Measurements from ENCODE around the gene SRPK3.
"Not testable (repeated sequence)": the region's sequence is repeated elsewhere in the genome, so short reads cannot be mapped to it uniquely, and the experiment has no call there.

SRPK3 gene

DNA sequence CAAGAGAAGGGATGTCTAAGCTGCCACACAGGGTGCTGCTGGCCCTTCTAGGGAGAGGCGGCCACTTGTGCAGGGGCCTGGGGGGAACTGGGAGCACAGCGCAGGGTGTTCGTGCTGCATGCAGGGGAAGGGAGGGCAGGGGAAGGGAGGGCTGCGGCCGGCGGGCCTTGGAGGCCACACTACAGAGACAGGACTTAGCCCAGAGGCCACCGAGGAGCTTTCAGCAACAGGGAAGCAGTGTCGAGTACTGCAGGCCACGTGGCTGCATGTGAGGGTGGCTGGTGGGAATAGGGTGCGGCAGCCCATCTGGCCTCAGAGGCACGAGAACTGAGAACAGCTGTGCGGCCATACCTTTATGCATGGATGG is 35.8 kb upstream of the SRPK3 start:
- not testable (repeated sequence) for DNase-seq (ENCODE audit: low read depth in 2 of 2)

DNA sequence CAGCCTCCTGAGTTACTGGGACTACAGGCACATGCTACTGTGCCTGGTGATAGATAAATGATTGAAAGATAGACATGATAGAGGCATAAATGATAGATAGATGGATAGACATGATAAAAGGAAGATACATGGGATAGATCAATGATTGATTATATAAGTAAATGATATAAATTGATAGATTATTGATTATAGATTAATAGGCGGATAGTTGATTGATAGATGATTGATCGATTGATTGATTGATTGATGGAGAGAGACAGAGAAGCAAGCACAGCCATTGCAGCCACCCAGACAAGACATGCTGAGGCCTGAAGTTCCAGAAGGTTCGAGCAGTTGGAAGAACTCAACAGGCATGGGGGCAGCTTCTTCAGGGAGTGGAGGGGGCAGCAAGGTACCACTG is 34.5 kb upstream of the SRPK3 start:
- DNase-seq (ENCODE audit: low read depth in 2 of 2) = no peak

DNA sequence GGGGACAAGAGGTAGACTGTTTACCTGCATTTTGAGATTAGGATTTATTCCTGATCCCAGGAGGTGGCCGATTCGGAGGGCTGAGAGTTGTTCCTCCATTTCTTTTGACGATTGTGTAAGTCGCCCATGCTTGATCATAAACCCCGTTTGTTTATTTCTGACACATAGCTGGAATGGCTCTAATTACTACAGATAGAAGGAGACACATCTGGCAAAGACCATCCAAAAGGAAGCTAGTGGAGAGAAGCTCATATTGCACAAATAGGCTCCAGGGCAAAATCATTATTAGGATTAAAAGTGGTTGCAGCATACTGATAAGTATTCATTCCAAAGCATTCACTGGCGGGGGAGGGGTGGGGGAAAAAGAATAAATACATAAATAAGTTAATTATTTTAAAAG is 33.9 kb upstream of the SRPK3 start:
- not testable (repeated sequence) for DNase-seq (ENCODE audit: low read depth in 2 of 2)

DNA sequence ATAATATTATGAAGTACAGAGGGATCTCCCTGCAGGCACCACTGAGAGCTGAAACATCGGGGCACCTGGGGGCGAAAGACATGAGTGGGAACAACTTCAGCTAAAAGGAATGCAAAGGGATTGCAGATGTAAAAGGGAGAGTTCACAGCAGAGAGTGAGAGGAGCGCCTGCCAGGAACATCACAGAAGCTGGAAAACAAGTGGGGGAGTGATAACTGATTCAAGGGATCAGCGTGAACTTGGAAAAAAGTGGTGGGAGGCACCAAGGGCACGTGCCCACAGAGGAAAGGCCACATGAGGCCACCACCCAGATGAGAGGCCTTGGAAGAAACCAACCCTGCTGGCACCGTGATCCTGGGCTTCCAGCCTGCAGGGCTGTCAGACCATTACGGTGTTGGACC is 31.8 kb upstream of the SRPK3 start:
- not testable (repeated sequence) for DNase-seq (ENCODE audit: low read depth in 2 of 2)

DNA sequence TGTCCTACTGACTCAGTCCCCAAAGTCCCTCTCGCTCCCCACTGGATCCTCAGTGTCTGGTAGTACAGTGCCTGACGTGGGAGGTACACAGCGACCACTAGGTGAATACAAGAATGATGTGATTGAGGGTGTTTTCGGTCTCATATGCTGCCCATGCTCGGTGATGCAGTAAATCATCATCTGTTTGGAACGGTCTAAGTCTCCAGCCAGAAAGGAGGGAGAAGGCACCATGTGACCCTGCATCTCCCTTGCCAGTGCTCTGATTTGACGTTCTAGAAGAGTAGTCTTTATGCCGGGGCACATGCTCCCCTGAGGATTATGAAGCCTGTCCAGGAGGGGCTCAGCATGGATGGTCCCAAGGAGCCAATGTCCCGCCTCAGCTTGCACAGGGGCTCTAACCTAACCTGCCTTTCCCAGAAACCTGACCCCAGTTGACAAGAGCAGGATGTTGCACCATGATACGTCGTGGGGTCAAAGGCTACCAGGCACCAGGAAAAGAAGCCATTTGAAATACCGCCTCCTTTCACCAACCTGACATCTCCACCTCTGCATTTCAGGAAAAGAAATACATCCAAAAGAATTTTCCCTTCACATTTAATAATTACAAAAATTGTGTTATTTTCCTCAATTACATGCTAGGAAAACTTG is 30.6 kb upstream of the SRPK3 start:
- DNase-seq (ENCODE audit: low read depth in 2 of 2) = no peak

DNA sequence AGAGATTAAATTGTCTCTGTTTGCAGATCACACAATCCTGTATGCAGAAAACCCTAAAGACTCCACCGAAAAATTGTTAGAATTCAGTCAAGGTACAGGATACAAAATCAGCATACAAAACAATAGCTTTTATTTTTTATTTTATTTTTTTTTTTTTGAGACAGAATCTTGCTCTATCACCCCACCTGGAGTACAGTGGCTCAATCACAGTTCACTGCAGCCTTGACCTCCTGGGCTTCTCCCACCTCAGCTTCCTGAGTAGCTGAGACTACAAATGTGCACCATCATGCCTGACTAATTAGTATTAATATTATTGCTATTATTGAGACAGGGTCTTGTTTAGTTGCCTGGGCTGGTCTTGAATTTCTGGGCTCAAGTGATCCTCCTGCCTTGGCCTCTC is 25.7 kb upstream of the SRPK3 start:
- no peak for DNase-seq (ENCODE audit: low read depth in 2 of 2)

DNA sequence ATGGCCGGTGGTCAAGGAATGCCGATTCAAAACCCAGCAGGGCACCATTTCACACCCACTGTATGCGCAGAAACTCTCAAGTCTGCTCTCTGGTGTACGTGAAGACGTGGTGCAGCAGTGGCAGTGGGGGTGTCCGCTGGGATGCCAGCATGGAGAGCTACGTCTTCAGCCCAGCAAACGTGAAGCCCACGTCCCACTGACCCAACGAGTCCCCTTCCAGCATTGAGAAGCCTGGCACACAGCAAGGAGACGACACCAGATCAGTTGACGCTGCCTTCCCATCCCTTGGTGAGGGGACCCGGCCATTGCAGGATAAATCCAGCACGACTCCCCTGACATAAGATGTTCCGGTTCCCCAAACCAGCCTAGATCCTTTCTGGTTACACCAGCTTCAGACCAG is 19.0 kb upstream of the SRPK3 start:
- DNase-seq (ENCODE audit: low read depth in 2 of 2) = no peak

DNA sequence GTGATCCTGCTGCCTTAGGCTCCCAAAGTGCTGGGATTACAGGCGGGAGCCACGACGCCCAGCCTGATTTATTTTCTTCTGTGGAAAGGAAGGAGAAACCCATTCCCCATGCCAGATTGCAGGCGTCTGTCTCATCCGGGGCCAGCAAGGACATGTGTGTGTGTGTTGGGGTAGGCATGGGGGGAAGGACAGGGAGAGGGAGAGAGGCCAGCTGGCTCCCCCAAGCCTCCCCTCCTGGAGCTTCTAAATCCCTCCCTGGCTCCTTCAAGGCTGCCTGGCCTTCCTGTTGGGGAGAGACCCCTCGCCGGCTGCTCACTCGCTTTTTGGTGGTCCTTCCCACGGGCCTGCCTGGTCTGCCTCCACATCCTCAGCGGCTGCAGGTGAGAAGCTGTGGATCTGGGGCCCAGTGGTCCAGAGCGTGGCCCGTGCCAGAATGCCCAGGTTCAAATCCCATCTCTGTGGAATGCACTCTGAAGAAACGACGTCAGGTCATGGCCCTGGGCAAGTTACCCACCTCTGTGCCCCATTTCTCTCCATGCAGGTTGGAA is 18.1 kb upstream of the SRPK3 start:
- no peak for DNase-seq (ENCODE audit: low read depth in 2 of 2)

DNA sequence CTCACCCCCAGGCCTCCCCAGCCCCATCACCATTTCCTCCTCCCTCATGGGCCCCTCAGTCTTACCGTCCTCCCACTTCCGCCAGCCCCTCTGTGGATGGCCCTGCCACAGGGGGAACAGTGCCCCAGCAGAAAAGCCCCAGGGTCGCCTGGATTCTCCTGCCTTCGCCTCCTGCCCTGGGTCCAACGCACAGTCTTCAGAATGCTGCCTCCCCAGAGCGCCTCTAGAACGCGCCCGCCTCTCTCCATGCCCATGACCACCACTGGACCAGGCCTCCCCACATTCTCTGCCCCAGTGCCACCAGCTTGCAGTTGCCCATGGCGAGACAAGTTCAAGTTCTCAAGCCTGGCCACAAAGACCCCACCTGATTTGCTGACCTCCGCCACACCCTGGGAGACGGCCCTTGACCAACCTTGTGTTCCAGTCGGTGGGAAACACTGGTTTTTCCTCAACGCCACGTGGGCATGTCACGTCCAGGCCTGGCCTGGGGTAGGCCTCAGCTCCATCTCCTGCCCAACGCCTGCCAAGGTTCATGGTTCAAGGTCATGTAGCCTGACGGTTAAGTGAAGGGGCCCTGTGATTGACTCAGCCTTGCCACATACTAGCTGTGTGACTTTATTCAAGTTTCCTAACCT is 17.4 kb upstream of the SRPK3 start:
- DNase-seq (ENCODE audit: low read depth in 2 of 2) = no peak

DNA sequence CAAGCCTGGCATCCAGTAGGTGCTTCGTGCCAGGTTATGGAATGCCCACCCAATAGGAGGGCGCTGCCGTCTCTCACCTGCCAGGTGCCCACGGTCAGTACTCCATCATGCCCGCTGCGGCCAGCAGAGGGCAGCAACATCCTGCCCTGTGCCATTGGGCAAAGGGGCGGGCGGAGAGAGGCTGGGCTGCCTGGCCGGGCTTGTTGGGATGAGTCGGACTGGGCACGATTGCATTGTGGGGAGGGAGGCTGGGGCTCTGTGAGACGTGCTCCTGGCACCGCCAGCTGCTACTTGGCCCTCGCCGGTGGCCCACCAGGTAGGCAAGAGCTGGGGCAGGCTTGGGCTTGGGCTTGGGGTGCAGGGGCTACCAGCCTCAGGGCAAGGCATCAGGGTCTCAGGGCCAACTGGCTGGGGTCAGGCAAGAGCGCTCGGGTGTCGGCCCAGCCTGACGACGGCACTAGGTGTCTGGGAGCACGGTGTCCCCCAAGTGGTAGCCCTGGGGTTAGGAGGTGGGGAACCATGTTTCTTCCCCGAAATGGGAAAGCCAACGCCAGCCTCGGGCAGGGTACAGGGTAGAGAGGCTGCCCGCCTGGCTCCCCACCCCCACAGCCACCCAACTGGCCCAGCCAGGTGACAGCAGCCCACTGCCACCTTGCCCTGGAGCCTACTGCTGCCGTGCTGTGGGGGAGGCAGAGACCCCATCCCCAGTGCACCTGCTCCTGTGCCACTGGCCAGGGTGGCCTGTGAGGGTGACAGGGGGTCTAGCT is 16.7 kb upstream of the SRPK3 start, which contains the start of gene PLXNB3:
Gene PLXNB3, plus strand, starts transcription at position 261 of the 767 bp plus-strand sequence. CDS start 1,287 bp downstream, outside the sequence.
- peak; percentile 68 to 70 for DNase-seq (ENCODE audit: low read depth in 2 of 2)

DNA sequence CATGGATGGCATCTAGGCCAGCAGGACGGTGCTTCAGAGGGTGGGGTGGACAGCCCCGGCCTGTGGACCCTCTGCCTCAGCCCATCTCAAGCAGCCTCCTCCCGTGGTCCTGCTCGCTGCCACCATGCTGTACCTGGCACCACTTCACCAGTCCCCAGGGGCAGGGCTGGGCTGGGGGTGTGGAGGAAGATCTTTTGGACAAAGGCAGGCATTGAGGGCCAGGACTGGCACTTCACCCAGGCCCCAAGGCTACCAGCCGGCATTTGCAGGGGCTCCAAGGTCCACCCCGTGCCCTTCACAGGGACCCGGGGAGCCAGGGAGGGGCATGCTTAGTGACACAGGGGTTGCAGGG is 16.1 kb upstream of the SRPK3 start:
- DNase-seq (ENCODE audit: low read depth in 2 of 2) = no peak

DNA sequence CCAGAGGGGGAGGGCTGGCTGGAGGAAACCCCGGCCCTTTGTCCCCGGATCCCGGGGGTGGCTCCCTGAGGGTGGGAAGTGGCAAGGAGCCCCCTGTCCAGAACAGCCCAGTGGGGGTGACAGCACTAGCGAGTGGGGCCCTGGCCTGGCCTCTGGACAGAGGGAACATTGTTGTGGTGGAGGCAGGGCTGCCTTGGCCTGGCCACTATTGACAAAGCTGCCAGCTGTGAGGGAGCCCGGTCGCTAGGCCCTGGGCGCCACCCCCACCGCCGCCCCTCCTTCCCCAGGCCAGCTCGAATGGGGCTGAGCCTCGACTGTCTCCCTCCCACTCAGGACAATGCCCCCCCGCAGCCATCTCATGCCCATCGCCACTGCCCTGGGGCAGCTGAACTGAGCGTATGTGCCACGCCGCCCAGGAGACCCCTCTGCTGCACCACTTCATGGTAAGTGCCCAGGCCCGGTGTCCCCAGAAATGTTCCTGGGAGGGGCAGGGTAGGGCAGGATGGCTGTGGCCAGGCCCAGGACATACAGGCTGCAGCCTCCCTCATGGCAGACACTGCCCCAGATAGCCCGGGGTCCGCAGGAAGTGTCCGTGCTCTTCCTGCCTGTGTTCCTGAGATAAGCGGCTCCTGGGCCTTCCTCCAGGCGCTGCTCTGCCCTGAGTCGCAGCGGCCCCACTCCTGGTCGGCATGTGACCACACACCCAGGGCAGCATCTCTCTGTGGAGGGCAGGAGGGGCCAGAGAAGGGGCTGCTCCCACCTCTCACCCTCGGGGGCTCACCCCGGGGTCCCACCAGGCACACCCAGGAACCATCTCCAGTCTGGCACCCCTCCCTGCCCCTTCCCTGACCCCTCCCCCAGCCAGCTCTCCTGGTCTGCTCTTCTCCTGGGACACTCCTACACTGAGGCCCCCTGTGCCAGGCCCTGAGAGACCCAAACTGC is 15.4 kb upstream of the SRPK3 start:
- DNase-seq (ENCODE audit: low read depth in 2 of 2) = no peak

DNA sequence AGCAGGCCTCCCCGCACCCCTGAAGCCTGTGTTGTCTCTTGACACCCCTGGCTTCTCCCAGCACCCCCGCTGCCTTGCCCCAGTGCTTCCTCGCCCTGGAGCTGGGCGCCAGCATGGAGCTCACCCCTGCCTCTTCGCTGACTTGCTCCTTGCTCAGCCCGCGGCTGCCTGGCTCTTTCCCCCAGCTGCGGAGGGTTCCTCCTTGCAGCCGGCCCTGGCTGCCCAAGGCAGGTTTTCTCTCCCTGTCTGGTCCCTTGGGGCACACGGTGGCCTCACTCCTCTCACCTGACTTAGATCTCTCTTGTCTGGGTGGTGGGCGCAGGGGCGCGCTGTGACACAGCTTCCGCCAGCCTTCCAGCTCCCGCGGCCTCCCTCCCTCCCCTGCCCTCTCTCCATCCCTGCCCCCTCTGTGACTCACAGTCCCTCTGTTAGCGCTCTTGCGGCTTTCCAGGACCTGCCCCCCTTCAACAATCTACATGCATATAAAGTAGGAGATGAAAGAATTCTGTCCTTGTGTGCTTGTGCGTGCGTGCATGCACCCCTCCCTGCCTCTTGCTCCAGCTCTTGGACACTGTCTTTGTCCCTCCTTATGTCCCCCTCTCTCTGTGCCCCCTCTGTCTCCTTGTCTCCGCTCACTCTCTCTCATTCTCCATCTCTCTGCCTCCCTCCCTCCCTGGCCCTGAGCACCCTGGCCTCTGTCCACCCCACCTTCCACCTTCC is 14.6 kb upstream of the SRPK3 start:
- peak in 1 of 2 donors; percentile 14 for DNase-seq (ENCODE audit: low read depth in 2 of 2)

DNA sequence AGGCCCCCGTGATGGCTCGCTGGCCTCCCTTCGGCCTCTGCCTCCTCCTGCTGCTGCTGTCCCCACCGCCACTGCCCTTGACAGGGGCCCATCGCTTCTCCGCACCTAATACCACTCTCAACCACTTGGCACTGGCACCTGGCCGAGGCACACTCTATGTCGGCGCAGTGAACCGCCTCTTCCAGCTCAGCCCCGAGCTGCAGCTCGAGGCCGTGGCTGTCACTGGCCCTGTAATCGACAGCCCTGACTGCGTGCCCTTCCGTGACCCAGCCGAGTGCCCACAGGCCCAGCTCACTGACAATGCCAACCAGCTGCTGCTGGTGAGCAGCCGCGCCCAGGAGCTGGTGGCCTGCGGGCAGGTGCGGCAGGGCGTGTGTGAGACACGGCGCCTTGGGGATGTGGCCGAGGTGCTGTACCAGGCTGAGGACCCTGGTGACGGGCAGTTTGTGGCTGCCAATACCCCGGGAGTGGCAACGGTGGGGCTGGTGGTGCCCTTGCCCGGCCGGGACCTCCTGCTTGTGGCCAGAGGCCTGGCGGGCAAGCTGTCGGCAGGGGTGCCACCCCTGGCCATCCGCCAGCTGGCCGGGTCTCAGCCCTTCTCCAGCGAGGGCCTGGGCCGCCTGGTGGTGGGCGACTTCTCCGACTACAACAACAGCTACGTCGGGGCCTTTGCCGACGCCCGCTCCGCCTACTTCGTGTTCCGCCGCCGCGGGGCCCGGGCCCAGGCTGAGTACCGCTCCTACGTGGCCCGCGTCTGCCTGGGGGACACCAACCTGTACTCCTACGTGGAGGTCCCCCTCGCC is 13.8 kb upstream of the SRPK3 start:
- no peak for DNase-seq (ENCODE audit: low read depth in 2 of 2)

DNA sequence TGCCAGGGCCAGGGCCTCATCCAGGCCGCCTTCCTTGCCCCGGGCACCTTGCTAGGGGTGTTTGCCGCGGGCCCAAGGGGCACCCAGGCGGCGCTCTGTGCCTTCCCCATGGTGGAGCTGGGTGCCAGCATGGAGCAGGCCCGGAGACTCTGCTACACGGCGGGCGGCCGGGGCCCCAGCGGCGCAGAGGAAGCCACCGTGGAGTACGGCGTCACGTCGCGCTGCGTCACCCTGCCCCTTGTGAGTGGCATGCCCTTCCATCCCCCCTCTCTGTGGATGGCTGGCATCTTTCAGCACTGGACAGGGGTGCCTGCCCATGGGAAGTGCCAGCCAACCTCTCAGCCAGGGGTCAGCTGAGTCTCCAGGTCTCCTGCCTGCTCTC is 13.2 kb upstream of the SRPK3 start:
- no peak for DNase-seq (ENCODE audit: low read depth in 2 of 2)

DNA sequence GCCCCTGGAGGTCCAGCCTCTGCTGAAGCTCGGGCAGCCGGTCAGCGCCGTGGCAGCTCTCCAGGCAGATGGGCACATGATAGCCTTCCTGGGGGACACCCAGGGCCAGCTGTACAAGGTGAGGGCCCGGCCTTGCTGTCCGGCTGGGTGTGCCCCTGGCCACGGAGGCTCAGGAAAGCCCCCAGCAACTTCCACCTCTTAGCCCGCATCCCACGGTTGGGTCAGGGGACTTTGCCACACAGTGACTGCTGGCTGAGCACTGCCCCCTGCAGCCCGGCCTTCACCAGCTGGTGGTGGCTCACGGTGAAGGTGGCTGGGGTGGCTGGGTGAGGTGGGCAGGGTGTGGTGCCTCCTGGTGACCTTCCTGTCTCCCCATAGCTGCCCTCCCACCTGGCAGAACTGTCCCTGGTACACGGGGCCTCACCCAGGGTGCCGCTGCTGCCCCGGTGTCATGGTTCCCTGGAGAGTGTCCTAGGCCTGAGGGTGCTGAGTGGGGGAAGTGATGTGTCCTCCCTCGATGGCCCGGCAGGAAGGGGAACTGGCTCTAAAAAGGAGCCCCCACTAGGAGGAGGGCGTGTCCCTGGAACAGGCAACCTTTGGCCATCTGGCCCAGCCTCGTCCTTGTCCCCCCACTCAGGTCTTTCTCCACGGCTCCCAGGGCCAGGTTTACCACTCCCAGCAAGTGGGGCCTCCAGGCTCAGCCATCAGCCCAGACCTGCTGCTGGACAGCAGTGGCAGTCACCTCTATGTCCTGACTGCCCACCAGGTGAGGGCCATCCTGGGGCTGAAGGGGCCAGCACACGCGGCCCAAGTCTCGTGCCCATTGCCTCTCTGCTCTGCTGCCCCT is 12.3 kb upstream of the SRPK3 start:
- no peak for DNase-seq (ENCODE audit: low read depth in 2 of 2)

DNA sequence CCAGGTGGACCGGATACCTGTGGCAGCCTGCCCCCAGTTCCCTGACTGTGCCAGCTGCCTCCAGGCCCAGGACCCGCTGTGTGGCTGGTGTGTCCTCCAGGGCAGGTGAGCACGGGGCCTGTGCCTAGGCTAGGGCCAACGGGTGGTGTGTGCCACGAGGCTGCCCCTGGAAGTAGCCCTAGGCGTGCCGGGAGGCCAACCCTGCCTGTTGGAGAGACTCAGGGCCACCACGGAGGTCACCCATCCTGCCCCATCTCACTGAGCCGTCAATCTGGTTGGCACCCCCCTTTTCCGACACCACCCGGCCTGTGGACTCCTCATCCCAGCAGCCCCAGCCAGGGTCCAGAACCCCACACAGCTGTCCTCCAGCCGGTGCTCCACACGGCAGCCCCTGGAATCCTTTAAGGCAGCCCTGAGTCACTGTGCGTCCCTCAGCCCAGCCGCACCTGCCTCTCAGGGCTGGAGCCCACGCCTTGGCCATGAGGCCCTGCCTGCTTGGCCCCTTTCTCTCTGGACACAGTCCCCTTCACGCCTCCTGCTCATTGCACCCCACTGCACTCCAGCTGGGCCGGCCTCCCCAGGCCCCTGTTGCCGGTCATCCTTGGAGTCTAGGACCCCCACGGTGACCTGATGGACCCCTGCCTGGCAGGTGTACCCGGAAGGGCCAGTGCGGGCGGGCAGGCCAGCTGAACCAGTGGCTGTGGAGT is 11.5 kb upstream of the SRPK3 start:
- no peak for DNase-seq (ENCODE audit: low read depth in 2 of 2)

DNA sequence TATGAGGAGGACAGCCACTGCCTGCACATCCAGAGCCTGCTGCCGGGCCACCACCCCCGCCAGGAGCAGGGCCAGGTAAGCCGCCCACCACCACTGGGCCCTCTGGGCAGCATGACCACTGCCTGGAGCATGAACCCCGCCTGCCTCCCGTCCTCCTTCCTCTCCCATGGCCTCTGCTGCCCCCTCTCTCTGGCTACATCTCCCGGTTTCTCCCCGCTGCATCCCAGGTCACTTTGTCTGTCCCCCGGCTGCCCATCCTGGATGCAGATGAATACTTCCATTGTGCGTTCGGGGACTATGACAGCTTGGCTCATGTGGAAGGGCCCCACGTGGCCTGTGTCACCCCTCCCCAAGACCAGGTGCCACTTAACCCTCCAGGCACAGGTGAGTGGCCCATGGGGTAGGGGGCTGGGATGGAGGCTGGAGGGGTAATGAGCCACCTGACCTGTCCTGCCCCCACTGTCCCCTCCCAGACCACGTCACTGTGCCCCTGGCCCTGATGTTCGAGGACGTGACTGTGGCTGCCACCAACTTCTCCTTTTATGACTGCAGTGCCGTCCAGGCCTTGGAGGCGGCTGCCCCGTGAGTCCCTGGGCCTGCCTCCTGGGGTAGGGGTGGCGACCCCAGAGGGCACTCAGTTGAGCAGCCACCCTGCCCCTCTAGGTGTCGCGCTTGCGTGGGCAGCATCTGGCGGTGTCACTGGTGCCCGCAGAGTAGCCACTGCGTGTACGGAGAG is 10.8 kb upstream of the SRPK3 start:
- no peak for DNase-seq (ENCODE audit: low read depth in 2 of 2)
